GM12878 (cell line): ENCODE measurements around the gene CEP68. TPM values are rescaled to one million over a fixed set of nuclear protein-coding genes. Genes with fewer than 3 reads are reported as not detected.

Source experiments
- BRCA1 ChIP-seq: IDR thresholded peaks from 2 replicates; pipeline ENCODE4 v1.6.1; 2011; ENCODE audit warnings: low read depth, low read length, improper control_type of control experiment
- E2F8 ChIP-seq: fragments of 450-650 bp; IDR thresholded peaks from 2 replicates; pipeline ENCODE4 v1.6.1; 2018; ENCODE audit warnings: mild to moderate bottlenecking, low read depth, moderate library complexity; ENCODE audit not compliant: partially characterized antibody
- EZH2 ChIP-seq: IDR thresholded peaks from 2 replicates; pipeline ENCODE4 v1.6.1; 2012; ENCODE audit warnings: low read depth, mild to moderate bottlenecking, control low read depth, inconsistent platforms, low read length, borderline replicate concordance; ENCODE audit not compliant: control insufficient read depth
- FOXK2 ChIP-seq: fragments of 450-650 bp; IDR thresholded peaks from 2 replicates; pipeline ENCODE4 v1.6.1; 2017; ENCODE audit warnings: mild to moderate bottlenecking, moderate library complexity
- IRF5 ChIP-seq: fragments of 450-650 bp; IDR thresholded peaks from 2 replicates; pipeline ENCODE4 v1.6.1; 2017; ENCODE audit warnings: borderline replicate concordance
- MTA2 ChIP-seq: fragments of 450-650 bp; IDR thresholded peaks from 2 replicates; pipeline ENCODE4 v1.6.1; 2016; ENCODE audit warnings: low read depth, mild to moderate bottlenecking, moderate library complexity
- NBN ChIP-seq: fragments of 450-650 bp; IDR thresholded peaks from 2 replicates; pipeline ENCODE4 v1.6.1; 2016
- NFXL1 ChIP-seq: fragments of 450-650 bp; IDR thresholded peaks from 2 replicates; pipeline ENCODE4 v1.6.1; 2017; ENCODE audit warnings: antibody characterized with exemption, mild to moderate bottlenecking, borderline replicate concordance
- RELB ChIP-seq: fragments of 450-650 bp; IDR thresholded peaks from 2 replicates; pipeline ENCODE4 v1.6.1; 2017; ENCODE audit warnings: low read depth, mild to moderate bottlenecking, moderate library complexity
- SPI1 ChIP-seq: IDR thresholded peaks from 2 replicates; pipeline ENCODE4 v1.6.1; 2011; ENCODE audit warnings: low read depth, mild to moderate bottlenecking, low read length, moderate library complexity, borderline replicate concordance; ENCODE audit not compliant: insufficient read depth
- TCF7 ChIP-seq: IDR thresholded peaks from 2 replicates; pipeline ENCODE4 v1.6.1; 2014; ENCODE audit warnings: antibody characterized with exemption, borderline replicate concordance
- ZBTB4 ChIP-seq: fragments of 450-650 bp; formaldehyde crosslinking; IDR thresholded peaks from 2 replicates; pipeline ENCODE4 v1.4.0; 2022; ENCODE audit warnings: mild to moderate bottlenecking, moderate library complexity
- ZBTB40 ChIP-seq: fragments of 450-650 bp; IDR thresholded peaks from 2 replicates; pipeline ENCODE4 v1.6.1; 2016; ENCODE audit warnings: mild to moderate bottlenecking, moderate library complexity, borderline replicate concordance
- ZZZ3 ChIP-seq: IDR thresholded peaks from 2 replicates; pipeline ENCODE4 v1.6.1; 2011; ENCODE audit warnings: low read depth; ENCODE audit not compliant: control insufficient read depth, insufficient read length
- polyA plus RNA-seq, 11 experiments: library from polyadenylated mRNA; depleted of rRNA in 4 of 11; unstranded in 6 of 11; stranded (reverse) in 5 of 11; fragments of >200 nt; fragmentation: Nextera tagmentation in 4 of 11; fragmentation: Illumina TruSeq in 1 of 11; extraction: Ambion mirVana in 4 of 11; extraction: Trizol in 1 of 11; gene quantifications; 1 replicate in 1 of 11; 2 replicates in 10 of 11; pipeline versions ENCODE4 v1.2.1 to v1.2.3, GENCODE V29; 2011 to 2016; ENCODE audit warnings: inconsistent platforms in 2 of 11, missing spikeins in 2 of 11, low read depth in 1 of 11
- total RNA-seq, 4 experiments: library from RNA; depleted of rRNA in 3 of 4; stranded (reverse); fragments of >200 nt in 3 of 4; fragmentation: Illumina TruSeq in 1 of 4; extraction: Trizol in 1 of 4; gene quantifications; 2 replicates each; pipeline versions ENCODE4 v1.2.1 to v1.2.3, GENCODE V29; 2013 to 2021

CEP68 gene
- total and polyA plus RNA-seq, 10 of the 15 experiments (the other 5 are each of a cell fraction or from before 2014, with no cell fraction given), result 1.1 to 11.1 (median 7.4) TPM

GRCh38 chr2:65129826-65130663 lies 73.8 kb downstream of the CEP68 start, which contains the start of gene RAB1A (continued):
- TF ChIP-seq NBN, result peak; percentile 82; the same call in 1 of the 2 replicates
- no peak; the same call in 1 of the 2 replicates for TF ChIP-seq ZBTB40
- no peak for TF ChIP-seq ZZZ3
- TF ChIP-seq ZBTB4 (CRISPR knock-in tag), result no peak
- TF ChIP-seq E2F8, result no peak
- TF ChIP-seq FOXK2, result no peak
- no peak for TF ChIP-seq MTA2
- TF ChIP-seq EZH2, result no peak
- no peak for TF ChIP-seq NFXL1
- TF ChIP-seq RELB, result peak; percentile 83
- TF ChIP-seq BRCA1, result no peak
- TF ChIP-seq SPI1, result peak; percentile 55; the same call in 1 of the 2 replicates
- TF ChIP-seq IRF5, result no peak
- TF ChIP-seq TCF7, result no peak
